HUES48 (cell line): ENCODE data around the gene DENND1C.

Experiments used
- H3K27ac ChIP-seq: one replicate; pipeline ENCODE4 v1.7.0; 2013; ENCODE audit warnings: low read depth, low read length, inconsistent platforms
- H3K27me3 ChIP-seq: 2 replicates; pipeline ENCODE4 v1.6.1; 2013; ENCODE audit warnings: mild to moderate bottlenecking, low read length; ENCODE audit not compliant: control insufficient read depth, insufficient read depth
- H3K36me3 ChIP-seq: 2 replicates; pipeline ENCODE4 v1.6.1; 2013; ENCODE audit warnings: low read length; ENCODE audit not compliant: control insufficient read depth, insufficient read depth
- H3K4me1 ChIP-seq: 2 replicates; pipeline ENCODE4 v1.6.1; 2013; ENCODE audit warnings: mild to moderate bottlenecking, low read length; ENCODE audit not compliant: control insufficient read depth, insufficient read depth
- H3K4me3 ChIP-seq: 2 replicates; pipeline ENCODE4 v1.5.1; 2013; ENCODE audit warnings: mild to moderate bottlenecking, low read depth, low read length
- H3K9ac ChIP-seq: 2 replicates; pipeline ENCODE4 v1.6.1; 2013; ENCODE audit warnings: mild to moderate bottlenecking, low read depth, low read length, moderate library complexity
- H3K9me3 ChIP-seq: 2 replicates; pipeline ENCODE4 v1.6.1; 2013; ENCODE audit warnings: low read length; ENCODE audit not compliant: control insufficient read depth, insufficient read depth

Gene DENND1C

GRCh38 chr19:6460099-6460884 lies 21.3 kb downstream of the DENND1C start:
- Histone ChIP-seq H3K4me1 (0 out of 2 replicates have a peak, but pooled peaks cover 6% of the 10 kb centered on the region), H3K4me3 (peak overlapping the region; percentile 75), H3K27me3 (peaks cover 4% of the 10 kb centered on the region; the same call in 1 of the 2 replicates), H3K27ac (peak overlapping the region; percentile 60), H3K9me3 (no peaks in the 10 kb centered on the region), H3K36me3 (peaks cover 5% of the 10 kb centered on the region; the same call in 1 of the 2 replicates), H3K9ac (peak overlapping the region; percentile 22; the same call in 1 of the 2 replicates)

GRCh38 chr19:6459262-6460098 lies 22.1 kb downstream of the DENND1C start, which contains the start of gene SLC25A23:
Gene SLC25A23, minus strand, starts transcription at chr19:6459792. Its CDS starts 164 bp downstream, at chr19:6459628.
- Histone ChIP-seq H3K9me3 (no peaks in the 10 kb centered on the region), H3K36me3 (peaks cover 10% of the 10 kb centered on the region), H3K4me1 (no peaks in the 10 kb centered on the region), H3K27ac (peak within 1 kb of the TSS; percentile 60), H3K4me3 (peak within 1 kb of the TSS; percentile 75), H3K9ac (peak within 1 kb of the TSS; percentile 22; the same call in 1 of the 2 replicates), H3K27me3 (peaks cover 4% of the 10 kb centered on the region; the same call in 1 of the 2 replicates)

- H3K9ac ChIP-seq, result no peak overlapping the region
- no peaks in the 10 kb centered on the region for H3K4me1 ChIP-seq
- peaks cover 17% of the 10 kb centered on the region for H3K36me3 ChIP-seq
- no peak overlapping the region for H3K27ac ChIP-seq
- peaks cover 4% of the 10 kb centered on the region; the same call in 1 of the 2 replicates for H3K27me3 ChIP-seq
- H3K9me3 ChIP-seq, result no peaks in the 10 kb centered on the region; the same call in none of the 2 replicates
- H3K4me3 ChIP-seq, result peak overlapping the region; percentile 75
Measured at GRCh38 chr19:6458695-6459261, 22.8 kb downstream of the DENND1C start.

- no peak overlapping the region for H3K9ac ChIP-seq
- H3K4me3 ChIP-seq, result no peak overlapping the region
Measured at GRCh38 chr19:6457958-6458694, 23.5 kb downstream of the DENND1C start.

GRCh38 chr19:6455924-6456323 lies 25.7 kb downstream of the DENND1C start:
- Histone ChIP-seq H3K4me1 (no peaks in the 10 kb centered on the region), H3K36me3 (peaks cover 28% of the 10 kb centered on the region), H3K27me3 (no peaks in the 10 kb centered on the region), H3K9me3 (no peaks in the 10 kb centered on the region; the same call in none of the 2 replicates), H3K9ac (no peak overlapping the region), H3K27ac (no peak overlapping the region), H3K4me3 (no peak overlapping the region)

More at GRCh38 chr19:6457958-6458694, 23.5 kb downstream of the DENND1C start:
- Histone ChIP-seq H3K36me3 (peaks cover 22% of the 10 kb centered on the region), H3K9me3 (no peaks in the 10 kb centered on the region; the same call in none of the 2 replicates), H3K27ac (no peak overlapping the region), H3K27me3 (peaks cover 4% of the 10 kb centered on the region; the same call in 1 of the 2 replicates), H3K4me1 (no peaks in the 10 kb centered on the region)

DNA sequence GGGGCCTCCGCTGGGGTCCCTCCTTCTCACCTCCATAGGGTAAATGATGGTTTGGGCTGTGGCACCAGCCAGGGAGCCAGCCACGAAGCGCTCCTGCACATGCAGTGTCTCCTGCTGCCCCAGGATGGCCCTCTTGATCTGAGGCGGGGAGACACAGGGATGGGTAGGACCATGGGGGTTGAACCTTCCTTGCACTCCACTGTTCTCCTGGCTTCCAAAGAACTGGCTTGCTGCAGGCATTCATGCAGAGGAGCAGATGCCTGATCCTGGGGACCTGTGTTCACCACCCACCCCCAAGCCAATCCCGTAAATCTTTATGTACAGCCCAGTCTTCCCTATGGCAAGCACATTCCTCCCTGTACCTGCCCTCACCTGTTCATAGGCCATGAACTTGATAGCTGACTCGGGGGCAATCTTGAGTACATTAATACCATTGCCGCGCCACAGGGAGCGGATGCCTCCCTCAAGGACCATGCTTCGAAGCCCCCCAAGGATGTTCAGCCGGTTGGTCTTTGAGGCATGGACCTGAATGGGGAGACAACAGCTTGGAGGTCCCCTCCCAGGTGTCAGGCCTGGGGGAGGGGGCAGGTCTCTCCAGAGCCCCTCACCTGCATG lies 27.5 kb downstream of the DENND1C start:
- Histone ChIP-seq H3K4me3 (no peak overlapping the region), H3K9me3 (no peaks in the 10 kb centered on the region; the same call in none of the 2 replicates), H3K36me3 (peaks cover 28% of the 10 kb centered on the region), H3K27me3 (no peaks in the 10 kb centered on the region), H3K4me1 (no peaks in the 10 kb centered on the region), H3K27ac (no peak overlapping the region), H3K9ac (no peak overlapping the region)

- no peaks in the 10 kb centered on the region for H3K27me3 ChIP-seq
- no peak overlapping the region for H3K4me3 ChIP-seq
- H3K27ac ChIP-seq, result no peak overlapping the region
- H3K9ac ChIP-seq, result no peak overlapping the region
- no peaks in the 10 kb centered on the region for H3K4me1 ChIP-seq
- H3K36me3 ChIP-seq, result peaks cover 28% of the 10 kb centered on the region
- H3K9me3 ChIP-seq, result no peaks in the 10 kb centered on the region; the same call in none of the 2 replicates
Measured at GRCh38 chr19:6452899-6453298, 28.7 kb downstream of the DENND1C start.

- H3K36me3 ChIP-seq, result peaks cover 28% of the 10 kb centered on the region
- no peaks in the 10 kb centered on the region for H3K4me1 ChIP-seq
- H3K27me3 ChIP-seq, result no peaks in the 10 kb centered on the region
- H3K9ac ChIP-seq, result no peak overlapping the region
- no peak overlapping the region for H3K27ac ChIP-seq
- H3K4me3 ChIP-seq, result no peak overlapping the region
- H3K9me3 ChIP-seq, result no peaks in the 10 kb centered on the region; the same call in none of the 2 replicates
Measured at GRCh38 chr19:6452223-6452614, 29.4 kb downstream of the DENND1C start.

GRCh38 chr19:6451583-6452222 lies 29.9 kb downstream of the DENND1C start:
- Histone ChIP-seq H3K9ac (no peak overlapping the region), H3K9me3 (no peaks in the 10 kb centered on the region; the same call in none of the 2 replicates), H3K4me3 (no peak overlapping the region), H3K27ac (no peak overlapping the region), H3K27me3 (no peaks in the 10 kb centered on the region), H3K4me1 (no peaks in the 10 kb centered on the region), H3K36me3 (peaks cover 28% of the 10 kb centered on the region)
